Subcutaneous abdominal adipose tissue (tissue), 5 donors: Measurements from ENCODE around the gene KRT33A.
"Not testable (repeated sequence)": the region's sequence is repeated elsewhere in the genome, so short reads cannot be mapped to it uniquely, and the experiment has no call there.

Experiments used
- H3K27ac ChIP-seq: one replicate; pipeline ENCODE4 v1.7.0; 2013; ENCODE audit warnings: low read depth, mild to moderate bottlenecking, inconsistent platforms, low read length, moderate library complexity
- H3K27me3 ChIP-seq, 5 donors: one replicate each; pipeline ENCODE4 v1.7.0; 2013; ENCODE audit warnings: low read length in 5 of 5, inconsistent platforms in 1 of 5; ENCODE audit not compliant: control insufficient read depth in 5 of 5, insufficient read depth in 4 of 5
- H3K36me3 ChIP-seq, 5 donors: one replicate each; pipeline ENCODE4 v1.7.0; 2013; ENCODE audit warnings: low read length in 5 of 5; ENCODE audit not compliant: control insufficient read depth in 5 of 5, insufficient read depth in 5 of 5
- H3K4me1 ChIP-seq, 5 donors: one replicate each; pipeline ENCODE4 v1.7.0; 2013; ENCODE audit warnings: low read length in 5 of 5, mild to moderate bottlenecking in 3 of 5, moderate library complexity in 1 of 5; ENCODE audit not compliant: control insufficient read depth in 5 of 5, insufficient read depth in 5 of 5
- H3K4me3 ChIP-seq, 5 donors: one replicate each; pipeline ENCODE4 v1.7.0; 2013; ENCODE audit warnings: low read length in 5 of 5, low read depth in 1 of 5
- H3K9ac ChIP-seq, 5 donors: one replicate each; pipeline ENCODE4 v1.7.0; 2013; ENCODE audit warnings: low read length in 5 of 5, mild to moderate bottlenecking in 4 of 5, moderate library complexity in 3 of 5
- H3K9me3 ChIP-seq, 5 donors: one replicate each; pipeline ENCODE4 v1.7.0; 2013; ENCODE audit warnings: low read length in 5 of 5; ENCODE audit not compliant: control insufficient read depth in 5 of 5
- donor health status: healthy.
- donor health status: healthy.
- donor health status: healthy.
- donor health status: healthy.
- donor health status: healthy.

KRT33A gene

GRCh38 chr17:41367426-41368075 is 16.9 kb upstream of the KRT33A start:
- Histone ChIP-seq H3K4me3 (no peak overlapping the region), H3K9ac (no peak overlapping the region), H3K27me3 (peaks cover 0 to 3% (median 0%) of the 10 kb centered on the region in 5 donors), H3K36me3 (no peaks in the 10 kb centered on the region), H3K27ac (no peak overlapping the region), H3K9me3 (no peaks in the 10 kb centered on the region), H3K4me1 (no peaks in the 10 kb centered on the region)

DNA sequence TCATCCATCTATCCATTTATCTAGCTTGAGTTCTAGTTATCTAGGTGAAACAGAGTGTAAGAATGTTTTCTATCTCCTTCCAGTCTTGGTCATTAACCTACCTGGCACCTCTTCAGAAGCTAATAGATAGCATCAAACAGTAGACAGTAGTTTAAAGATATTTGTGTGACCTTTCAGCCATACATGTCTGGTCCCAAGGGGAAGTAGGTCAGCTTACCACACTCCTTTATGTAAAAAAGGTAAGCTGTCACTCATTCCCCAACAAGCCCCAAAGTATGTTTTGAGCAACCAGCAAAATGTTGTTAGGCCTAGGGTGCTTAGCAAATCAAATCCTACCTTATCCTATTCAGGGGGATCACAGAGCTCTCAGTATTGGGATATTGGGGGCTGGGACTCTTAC is 15.4 kb upstream of the KRT33A start:
- Histone ChIP-seq H3K27ac (no peak overlapping the region), H3K9me3 (peaks cover 0 to 3% (median 0%) of the 10 kb centered on the region in 5 donors), H3K9ac (no peak overlapping the region), H3K27me3 (peaks cover 0 to 3% (median 0%) of the 10 kb centered on the region in 5 donors), H3K4me3 (no peak overlapping the region), H3K4me1 (no peaks in the 10 kb centered on the region), H3K36me3 (no peaks in the 10 kb centered on the region)

DNA sequence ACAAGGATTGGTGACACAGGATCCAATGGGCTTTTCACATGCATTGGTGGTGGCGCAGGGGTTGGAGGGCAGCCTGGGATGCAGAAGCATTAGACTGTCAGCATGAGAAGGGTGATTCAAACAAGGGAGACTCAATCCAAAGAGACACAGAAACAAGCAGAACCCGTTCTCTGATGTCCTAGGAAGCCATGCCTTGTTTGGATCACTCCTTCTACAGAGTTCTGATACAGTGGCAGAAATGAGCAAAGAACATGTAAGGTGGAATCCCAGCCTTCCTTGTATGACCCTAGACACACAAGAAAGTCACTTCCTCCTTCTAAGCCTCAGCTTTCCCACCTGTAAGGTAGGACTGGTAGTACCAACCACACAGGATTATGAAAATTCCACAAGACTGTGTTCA is 13.3 kb upstream of the KRT33A start:
- no peak overlapping the region for H3K27ac ChIP-seq
- H3K27me3 ChIP-seq, result peaks cover 0 to 4% (median 0%) of the 10 kb centered on the region in 5 donors
- no peaks in the 10 kb centered on the region for H3K4me1 ChIP-seq
- H3K9me3 ChIP-seq, result peaks cover 0 to 3% (median 0%) of the 10 kb centered on the region in 5 donors
- no peaks in the 10 kb centered on the region for H3K36me3 ChIP-seq
- H3K9ac ChIP-seq, result no peak overlapping the region
- H3K4me3 ChIP-seq, result no peak overlapping the region

DNA sequence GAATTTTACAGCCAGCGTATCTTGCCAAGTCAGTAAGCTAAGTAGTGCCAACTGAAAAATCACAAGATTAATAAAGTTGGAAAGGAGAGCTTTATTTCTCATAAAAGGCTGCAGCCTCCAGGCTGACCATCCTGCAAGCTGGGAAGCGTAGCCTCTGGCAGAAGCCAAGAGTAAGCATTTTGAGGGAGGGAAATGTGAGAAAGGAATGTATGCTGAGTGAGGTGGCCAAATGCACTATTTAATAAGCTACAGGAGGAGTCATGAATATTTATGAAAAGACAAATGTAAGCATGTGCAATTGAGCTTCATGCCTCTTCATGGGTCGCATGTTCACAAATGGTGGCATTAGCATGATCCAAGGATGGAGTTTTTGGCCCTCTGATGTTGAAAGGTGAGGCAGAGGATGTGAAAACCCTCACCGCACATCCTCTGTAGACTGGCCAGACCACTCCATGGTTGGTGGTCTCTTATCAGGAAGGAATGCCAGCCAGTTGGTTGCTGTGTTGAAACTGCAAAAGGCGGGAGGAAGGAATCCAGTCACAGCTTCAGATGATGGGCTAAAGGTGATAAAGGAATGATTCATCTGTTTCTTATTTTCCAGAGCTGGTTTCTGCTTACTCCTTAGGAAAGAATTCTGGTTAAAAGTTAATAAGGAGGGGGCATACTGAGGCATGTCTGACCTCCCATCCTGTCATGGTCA is 9.8 kb upstream of the KRT33A start:
- H3K4me1 ChIP-seq, result no peaks in the 10 kb centered on the region
- H3K27me3 ChIP-seq, result peaks cover 0 to 4% (median 0%) of the 10 kb centered on the region in 5 donors
- H3K9ac ChIP-seq, result no peak overlapping the region
- no peaks in the 10 kb centered on the region for H3K36me3 ChIP-seq
- no peak overlapping the region for H3K27ac ChIP-seq
- no peak overlapping the region for H3K4me3 ChIP-seq
- H3K9me3 ChIP-seq, result peaks cover 0 to 6% (median 3%) of the 10 kb centered on the region in 5 donors

GRCh38 chr17:41354536-41354935 is 3.9 kb upstream of the KRT33A start:
- Histone ChIP-seq H3K27ac (no peak overlapping the region), H3K9me3 (peaks cover 0 to 6% (median 0%) of the 10 kb centered on the region in 5 donors), H3K36me3 (no peaks in the 10 kb centered on the region), H3K27me3 (peaks cover 0 to 3% (median 0%) of the 10 kb centered on the region in 5 donors), H3K4me1 (no peaks in the 10 kb centered on the region), H3K4me3 (no peak overlapping the region), H3K9ac (no peak overlapping the region)

- Histone ChIP-seq H3K36me3 (no peaks in the 10 kb centered on the region), H3K9ac (no peak overlapping the region), H3K27ac (no peak overlapping the region), H3K4me3 (no peak overlapping the region), H3K9me3 (peaks cover 0 to 6% (median 0%) of the 10 kb centered on the region in 5 donors), H3K27me3 (peaks cover 0 to 3% (median 0%) of the 10 kb centered on the region in 5 donors), H3K4me1 (no peaks in the 10 kb centered on the region)
These were observed 2.2 kb upstream of the KRT33A start for GRCh38 chr17:41352597-41353366.

GRCh38 chr17:41351177-41351576 is 549 bp upstream of the KRT33A start:
- Histone ChIP-seq H3K27me3 (peaks cover 0 to 3% (median 0%) of the 10 kb centered on the region in 5 donors), H3K9ac (no peak overlapping the region), H3K4me1 (no peaks in the 10 kb centered on the region), H3K9me3 (peaks cover 0 to 3% (median 0%) of the 10 kb centered on the region in 5 donors), H3K4me3 (no peak overlapping the region), H3K36me3 (no peaks in the 10 kb centered on the region), H3K27ac (no peak overlapping the region)

DNA sequence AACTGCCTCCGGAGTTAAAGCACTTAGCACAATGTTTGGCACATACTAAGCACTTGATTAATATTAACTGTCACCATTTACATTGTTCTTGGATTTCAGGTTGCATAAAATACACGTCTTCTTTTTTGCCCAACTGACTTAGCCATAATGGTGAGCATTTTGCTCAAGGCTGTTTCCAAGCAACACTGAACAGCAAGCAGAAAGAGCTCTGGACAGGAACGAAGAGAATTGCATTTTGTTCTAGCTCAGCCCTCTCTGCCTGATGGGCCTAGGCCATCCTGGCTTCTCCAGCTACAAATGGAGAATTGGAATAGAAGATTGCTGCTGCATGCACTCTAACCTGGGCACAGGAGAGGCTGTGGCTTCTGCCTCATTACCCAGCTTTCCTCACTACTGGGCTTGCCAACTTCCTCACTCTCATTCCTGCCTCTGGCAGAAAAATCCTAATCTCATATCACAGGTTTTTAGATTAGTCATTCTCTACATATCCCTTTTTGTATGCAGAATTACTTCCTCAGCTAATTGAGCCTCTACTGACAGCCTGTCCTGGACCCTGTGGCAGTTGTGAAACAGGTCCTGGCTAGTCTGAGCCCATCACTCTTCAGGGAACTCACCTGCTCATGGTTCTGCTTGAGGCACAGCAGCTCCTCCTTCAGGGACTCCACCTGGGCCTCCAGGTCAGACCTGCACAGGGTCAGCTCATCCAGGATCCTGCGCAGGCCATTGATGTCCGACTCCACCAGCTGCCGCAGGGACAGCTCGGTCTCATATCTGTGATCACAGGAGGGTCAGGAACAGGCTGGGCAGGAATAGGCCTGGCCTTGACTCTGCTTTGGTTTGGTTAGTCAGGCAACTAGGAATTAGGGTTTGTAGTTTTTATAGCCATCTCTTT is 2.5 kb downstream of the KRT33A start:
- Histone ChIP-seq H3K36me3 (no peaks in the 10 kb centered on the region), H3K4me3 (no peak overlapping the region), H3K27me3 (peaks cover 0 to 3% (median 0%) of the 10 kb centered on the region in 5 donors), H3K4me1 (no peaks in the 10 kb centered on the region), H3K9me3 (peaks cover 0 to 3% (median 0%) of the 10 kb centered on the region in 5 donors), H3K27ac (no peak overlapping the region), H3K9ac (no peak overlapping the region)

GRCh38 chr17:41346421-41346820 is 4.2 kb downstream of the KRT33A start:
- H3K9ac ChIP-seq, H3K27me3 ChIP-seq, H3K4me1 ChIP-seq, H3K36me3 ChIP-seq, H3K27ac ChIP-seq, H3K4me3 ChIP-seq: not testable (repeated sequence)
- peaks cover 0 to 19% (median 12%) of the 10 kb centered on the region in 5 donors for H3K9me3 ChIP-seq
